IMR-90 (cell line): Measurements from ENCODE around the gene DDX53. TPM values are rescaled to one million over a fixed set of nuclear protein-coding genes. Genes with fewer than 3 reads are reported as not detected.

ENCODE experiments used
- ATAC-seq: fragments of 200-7000 bp; cut with Tn5 transposase; 2 replicates; pipeline ENCODE4 v1.9.1; 2020; ENCODE audit warnings: low read depth, mild to moderate bottlenecking, moderate library complexity
- BruUV-seq: library from RNA; stranded (reverse); fragments of 400-500 nt; replicated peaks from 2 replicates; lab custom pipeline; 2021; lab: Mats Ljungman, UMichigan
- CTCF ChIA-PET: fragments of 300-600 bp; formaldehyde crosslinking; extraction: SDS; loops from one replicate; lab custom pipeline; 2021; ENCODE audit warnings: antibody characterized with exemption; lab: Yijun Ruan, JAX
- POLR2A ChIA-PET: fragments of 300-600 bp; sonication (Branson Sonifier 250); formaldehyde crosslinking; loops from one replicate; lab custom pipeline; 2022; ENCODE audit warnings: antibody characterized with exemption; ENCODE audit not compliant: unreplicated experiment; lab: Charles Lee
- DNase-seq: peaks from one replicate; pipeline ENCODE4 v3.0.0; 2013
- H2AFZ ChIP-seq: replicated peaks from 2 replicates; pipeline ENCODE3; 2013; ENCODE audit warnings: low read length, mild to moderate bottlenecking; ENCODE audit not compliant: poor library complexity
- H2AK5ac ChIP-seq: 2 replicates; pipeline ENCODE4 v1.6.1; 2013; ENCODE audit warnings: low read depth, low read length, inconsistent platforms
- H2AK9ac ChIP-seq: replicated peaks from 2 replicates; pipeline ENCODE3; 2013; ENCODE audit warnings: mild to moderate bottlenecking, low read depth, low read length, moderate library complexity; ENCODE audit not compliant: poor library complexity
- H2BK120ac ChIP-seq: 2 replicates; pipeline ENCODE4 v1.6.1; 2013; ENCODE audit warnings: low read depth, low read length, inconsistent platforms
- H2BK15ac ChIP-seq: 3 replicates; pipeline ENCODE4 v1.6.1; 2013; ENCODE audit warnings: low read depth, low read length, inconsistent platforms
- H2BK20ac ChIP-seq: 2 replicates; pipeline ENCODE4 v1.6.1; 2013; ENCODE audit warnings: low read depth, mild to moderate bottlenecking, inconsistent platforms, low read length, moderate library complexity
- H2BK5ac ChIP-seq: 2 replicates; pipeline ENCODE4 v1.6.1; 2013; ENCODE audit warnings: mild to moderate bottlenecking, low read depth, low read length, inconsistent platforms; ENCODE audit not compliant: poor library complexity, severe bottlenecking
- H3K14ac ChIP-seq: replicated peaks from 2 replicates; pipeline ENCODE4 v1.6.1; 2013; ENCODE audit warnings: low read depth, low read length, inconsistent platforms
- H3K18ac ChIP-seq: 2 replicates; pipeline ENCODE4 v1.6.1; 2013; ENCODE audit warnings: low read depth, low read length, control low read depth
- H3K23ac ChIP-seq: 2 replicates; pipeline ENCODE4 v1.6.1; 2013; ENCODE audit warnings: low read depth, low read length, inconsistent platforms
- H3K27ac ChIP-seq: 2 replicates; pipeline ENCODE4 v1.5.1; 2013; ENCODE audit warnings: mild to moderate bottlenecking, control low read depth, low read length; ENCODE audit not compliant: insufficient read depth
- H3K27me3 ChIP-seq: 2 replicates; pipeline ENCODE4 v1.6.1; 2013; ENCODE audit warnings: low read length; ENCODE audit not compliant: control insufficient read depth, insufficient read depth
- H3K36me3 ChIP-seq: 2 replicates; pipeline ENCODE4 v1.6.1; 2013; ENCODE audit warnings: low read length, mixed read lengths; ENCODE audit not compliant: control insufficient read depth, insufficient read depth
- H3K4ac ChIP-seq: 2 replicates; pipeline ENCODE4 v1.6.1; 2013; ENCODE audit warnings: low read depth, low read length, inconsistent platforms
- H3K4me1 ChIP-seq: 2 replicates; pipeline ENCODE4 v1.6.1; 2013; ENCODE audit warnings: low read length, mixed read lengths; ENCODE audit not compliant: control insufficient read depth, insufficient read depth
- H3K4me2 ChIP-seq: 2 replicates; pipeline ENCODE4 v1.6.1; 2013; ENCODE audit warnings: low read depth, mild to moderate bottlenecking, control low read depth, low read length, moderate library complexity
- H3K4me3 ChIP-seq: 2 replicates; pipeline ENCODE4 v1.5.1; 2013; ENCODE audit warnings: low read depth, mild to moderate bottlenecking, control low read depth, low read length, moderate library complexity; ENCODE audit not compliant: insufficient read depth
- H3K56ac ChIP-seq: 2 replicates; pipeline ENCODE4 v1.6.1; 2013; ENCODE audit warnings: low read length, inconsistent platforms; ENCODE audit not compliant: insufficient read depth; ENCODE audit errors: extremely low read depth
- H3K79me1 ChIP-seq, 2 experiments: 2 replicates each; pipeline ENCODE4 v1.6.1; 2013; ENCODE audit warnings: low read length in 2 of 2, inconsistent platforms in 1 of 2, low read depth in 1 of 2
- H3K9ac ChIP-seq: 2 replicates; pipeline ENCODE4 v1.6.1; 2013; ENCODE audit warnings: low read depth, low read length, control low read depth
- H3K9me1 ChIP-seq: 2 replicates; pipeline ENCODE4 v1.6.1; 2013; ENCODE audit warnings: low read length, inconsistent platforms; ENCODE audit not compliant: insufficient read depth
- H3K9me3 ChIP-seq: 2 replicates; pipeline ENCODE4 v1.6.1; 2013; ENCODE audit warnings: low read length; ENCODE audit not compliant: control insufficient read depth, insufficient read depth
- H4K20me1 ChIP-seq: 2 replicates; pipeline ENCODE4 v1.6.1; 2013; ENCODE audit warnings: low read length, inconsistent platforms; ENCODE audit not compliant: insufficient read depth
- H4K5ac ChIP-seq: 2 replicates; pipeline ENCODE4 v1.6.1; 2013; ENCODE audit warnings: mild to moderate bottlenecking, low read depth, low read length, control low read depth
- H4K8ac ChIP-seq, 2 experiments: 2 replicates each; pipeline ENCODE4 v1.6.1; 2013; ENCODE audit warnings: low read depth in 2 of 2, low read length in 2 of 2, control low read depth in 1 of 2, inconsistent platforms in 1 of 2
- H4K91ac ChIP-seq: 2 replicates; pipeline ENCODE4 v1.6.1; 2013; ENCODE audit warnings: low read depth, low read length, inconsistent platforms; ENCODE audit not compliant: insufficient read depth
- BHLHE40 ChIP-seq: fragments of 150-350 bp; IDR thresholded peaks from 2 replicates; pipeline ENCODE4 v1.6.1; 2016; ENCODE audit warnings: mild to moderate bottlenecking, low read depth, low read length
- CEBPB ChIP-seq: IDR thresholded peaks from 2 replicates; pipeline ENCODE4 v1.6.1; 2012; ENCODE audit warnings: low read depth, low read length, improper control_type of control experiment
- CHD1 ChIP-seq: IDR thresholded peaks from 2 replicates; pipeline ENCODE4 v1.6.1; 2012; ENCODE audit warnings: low read depth, low read length, improper control_type of control experiment
- CTCF ChIP-seq: conservative IDR thresholded peaks from 2 replicates; pipeline ENCODE4 v1.5.1; 2012; ENCODE audit warnings: mild to moderate bottlenecking, low read depth, low read length, improper control_type of control experiment
- ELK1 ChIP-seq: fragments of 150-350 bp; IDR thresholded peaks from 2 replicates; pipeline ENCODE4 v1.6.1; 2016; ENCODE audit warnings: low read depth, mild to moderate bottlenecking, low read length, moderate library complexity, borderline replicate concordance
- FOS ChIP-seq: fragments of 150-350 bp; IDR thresholded peaks from 2 replicates; pipeline ENCODE4 v1.6.1; 2016; ENCODE audit warnings: low read depth, low read length
- MAFK ChIP-seq: IDR thresholded peaks from 2 replicates; pipeline ENCODE4 v1.6.1; 2012; ENCODE audit warnings: low read depth, low read length, improper control_type of control experiment
- MXI1 ChIP-seq: IDR thresholded peaks from 2 replicates; pipeline ENCODE4 v1.6.1; 2012; ENCODE audit warnings: low read depth, mild to moderate bottlenecking, low read length, moderate library complexity, borderline replicate concordance
- NFE2L2 ChIP-seq: fragments of 150-350 bp; IDR thresholded peaks from 2 replicates; pipeline ENCODE4 v1.6.1; 2016; ENCODE audit warnings: low read depth, mild to moderate bottlenecking, low read length
- POLR2A ChIP-seq: IDR thresholded peaks from 2 replicates; pipeline ENCODE4 v1.6.1; 2012; ENCODE audit warnings: mild to moderate bottlenecking, low read depth, low read length
- RAD21 ChIP-seq: IDR thresholded peaks from 2 replicates; pipeline ENCODE4 v1.6.1; 2012; ENCODE audit warnings: low read length, improper control_type of control experiment
- RCOR1 ChIP-seq: IDR thresholded peaks from 2 replicates; pipeline ENCODE4 v1.6.1; 2012; ENCODE audit warnings: mild to moderate bottlenecking, low read length, improper control_type of control experiment; ENCODE audit not compliant: insufficient replicate concordance
- RFX5 ChIP-seq: IDR thresholded peaks from 2 replicates; pipeline ENCODE4 v1.8.0; 2012; ENCODE audit warnings: low read depth, mild to moderate bottlenecking, low read length, moderate library complexity
- SMC3 ChIP-seq: fragments of 150-350 bp; IDR thresholded peaks from 2 replicates; pipeline ENCODE4 v1.6.1; 2016; ENCODE audit warnings: low read depth, mild to moderate bottlenecking, antibody characterized with exemption, low read length, moderate library complexity
- USF2 ChIP-seq: fragments of 150-350 bp; IDR thresholded peaks from 2 replicates; pipeline ENCODE4 v1.6.1; 2017; ENCODE audit warnings: mild to moderate bottlenecking, antibody characterized with exemption, low read length, low read depth
- WGBS, 2 experiments: methylation state at CpG; one replicate each; pipeline versions ENCODE4 v1.1.5 to v1.1.7; 2013; ENCODE audit warnings: missing lambda C conversion rate in 2 of 2; ENCODE audit not compliant: insufficient read length in 1 of 2; ENCODE audit errors: extremely low coverage in 2 of 2; 5-methylcytosine and 5-hydroxymethylcytosine counted together
- dilution Hi-C: fragments of 300-500 bp; cut with HindIII; formaldehyde crosslinking; loops from one replicate; pipeline ENCODE4 v1.14.3; 2018; ENCODE audit warnings: low sequenced_read_pairs; ENCODE audit not compliant: unreplicated experiment
- in situ Hi-C: fragments of 300-500 bp; cut with MboI; formaldehyde crosslinking; loops from 3 replicates; pipeline ENCODE4 v1.14.3; 2019; ENCODE audit warnings: low sequenced_read_pairs, inconsistent platforms, mixed read lengths
- intact Hi-C: fragments of 100-400 bp; cut with micrococcal nuclease; formaldehyde crosslinking; loops from 2 replicates; pipeline ENCODE4 v1.10.0; 2022
- polyA plus RNA-seq, 3 experiments: library from polyadenylated mRNA; depleted of rRNA; stranded (reverse); fragments of >200 nt; gene quantifications; 2 replicates each; pipeline ENCODE4 v1.2.3, GENCODE V29; 2012; ENCODE audit warnings: low replicate concordance in 1 of 3
- total RNA-seq: library from RNA; depleted of rRNA; stranded (reverse); fragments of >200 nt; gene quantifications from 2 replicates; pipeline ENCODE4 v1.2.3, GENCODE V29; 2012

DDX53 gene
- total and polyA plus RNA-seq, 2 of the 4 experiments (the other 2 are of a cell fraction) = not detected

GRCh38 chrX:22970861-22971260, 28.9 kb upstream of the DDX53 start:
- Histone ChIP-seq H2AK5ac (no peak overlapping the region), H3K27me3 (no peaks in the 10 kb centered on the region), H3K56ac (no peak overlapping the region), H4K5ac (no peak overlapping the region), H3K79me1 (no peaks in the 10 kb centered on the region), H3K4me2 (no peak overlapping the region), H2AK9ac (no peak overlapping the region), H2BK120ac (no peak overlapping the region), H3K18ac (no peak overlapping the region), H3K9me1 (no peaks in the 10 kb centered on the region), H4K91ac (no peak overlapping the region), H3K4me3 (no peak overlapping the region), H3K27ac (no peak overlapping the region), H3K14ac (no peak overlapping the region), H3K9ac (no peak overlapping the region), H2BK5ac (no peak overlapping the region), H4K20me1 (no peaks in the 10 kb centered on the region), H4K8ac (no peak overlapping the region), H2AFZ (no peak overlapping the region), H3K36me3 (no peaks in the 10 kb centered on the region), H3K23ac (no peak overlapping the region), H2BK15ac (no peak overlapping the region), H3K9me3 (no peaks in the 10 kb centered on the region), H3K4me1 (no peaks in the 10 kb centered on the region), H2BK20ac (no peak overlapping the region), H3K4ac (no peak overlapping the region)
- WGBS, 2 experiments = no CpG with 5 or more reads among the region's 1 CpG
- intact Hi-C loops (no loop called here), dilution Hi-C loops (no loop called here), in situ Hi-C loops (no loop called here)
- CTCF ChIA-PET = no interaction called here
- POLR2A ChIA-PET = no interaction called here
- no TSS peak for BruUV-seq
- no peak for TF ChIP-seq ELK1
- no peak for TF ChIP-seq RCOR1
- TF ChIP-seq POLR2A = no peak
- TF ChIP-seq FOS = no peak
- no peak for TF ChIP-seq SMC3
- no peak for TF ChIP-seq CEBPB
- TF ChIP-seq RFX5 = no peak
- no peak for TF ChIP-seq MAFK
- no peak for TF ChIP-seq CHD1
- TF ChIP-seq USF2 = no peak
- TF ChIP-seq MXI1 = no peak
- no peak for TF ChIP-seq RAD21
- TF ChIP-seq NFE2L2 = no peak
- TF ChIP-seq BHLHE40 = no peak
- TF ChIP-seq CTCF = no peak
- DNase-seq = no peak
- no peak for ATAC-seq
